PC-3 (cell line): ENCODE results near the gene PPP6R2.

Experiments used
- EZH2 ChIP-seq: fragments of 300-600 bp; sonication (generic); IDR thresholded peaks from one replicate; pipeline ENCODE4 v1.6.1; 2017; ENCODE audit warnings: antibody characterized with exemption, mild to moderate bottlenecking, low read length; ENCODE audit not compliant: unreplicated experiment
- EZH2phosphoT487 ChIP-seq: fragments of 300-600 bp; sonication (generic); IDR thresholded peaks from 2 replicates; pipeline ENCODE4 v1.6.1; 2018; ENCODE audit warnings: mild to moderate bottlenecking, antibody characterized with exemption, low read length, borderline replicate concordance
- TF ChIP-seq, protein P1 (sequence below): fragments of 300-600 bp; sonication (generic); conservative IDR thresholded peaks from 2 replicates; pipeline ENCODE4 v1.5.1; 2017; ENCODE audit warnings: antibody characterized with exemption, low read depth, mild to moderate bottlenecking, low read length

DNA sequence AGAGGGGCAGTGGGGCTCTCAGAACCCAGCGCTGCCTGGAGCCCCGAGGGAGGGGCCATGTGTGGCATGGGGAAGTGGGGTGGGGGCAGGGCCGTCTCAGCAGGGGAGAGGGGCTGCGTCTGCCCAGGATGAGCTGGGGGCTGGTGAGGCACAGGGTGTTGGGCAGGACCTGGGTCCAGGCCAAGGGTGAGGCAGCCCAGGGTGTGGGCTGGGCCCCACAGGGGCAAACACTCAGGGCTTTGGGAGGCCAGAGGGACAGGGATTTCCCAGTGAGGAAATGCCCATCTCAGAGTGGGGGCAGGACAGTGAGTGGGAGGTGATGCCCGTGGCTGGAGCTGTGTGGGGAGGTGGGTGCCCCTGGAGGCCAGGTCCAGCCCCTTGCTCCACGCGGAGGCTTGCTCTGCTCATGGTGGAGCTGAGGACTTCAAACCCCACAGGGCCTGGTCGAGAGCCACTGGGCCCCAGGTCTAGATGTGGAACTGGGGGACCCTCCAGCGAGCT lies 41.0 kb upstream of the PPP6R2 start:
- TF ChIP-seq EZH2: no peak
- TF ChIP-seq, protein P1, sequence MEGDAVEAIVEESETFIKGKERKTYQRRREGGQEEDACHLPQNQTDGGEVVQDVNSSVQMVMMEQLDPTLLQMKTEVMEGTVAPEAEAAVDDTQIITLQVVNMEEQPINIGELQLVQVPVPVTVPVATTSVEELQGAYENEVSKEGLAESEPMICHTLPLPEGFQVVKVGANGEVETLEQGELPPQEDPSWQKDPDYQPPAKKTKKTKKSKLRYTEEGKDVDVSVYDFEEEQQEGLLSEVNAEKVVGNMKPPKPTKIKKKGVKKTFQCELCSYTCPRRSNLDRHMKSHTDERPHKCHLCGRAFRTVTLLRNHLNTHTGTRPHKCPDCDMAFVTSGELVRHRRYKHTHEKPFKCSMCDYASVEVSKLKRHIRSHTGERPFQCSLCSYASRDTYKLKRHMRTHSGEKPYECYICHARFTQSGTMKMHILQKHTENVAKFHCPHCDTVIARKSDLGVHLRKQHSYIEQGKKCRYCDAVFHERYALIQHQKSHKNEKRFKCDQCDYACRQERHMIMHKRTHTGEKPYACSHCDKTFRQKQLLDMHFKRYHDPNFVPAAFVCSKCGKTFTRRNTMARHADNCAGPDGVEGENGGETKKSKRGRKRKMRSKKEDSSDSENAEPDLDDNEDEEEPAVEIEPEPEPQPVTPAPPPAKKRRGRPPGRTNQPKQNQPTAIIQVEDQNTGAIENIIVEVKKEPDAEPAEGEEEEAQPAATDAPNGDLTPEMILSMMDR: no peak
- TF ChIP-seq EZH2phosphoT487: no peak
